GM18507 (cell line): ENCODE results near the gene PSMD11.
"Not testable (repeated sequence)": the region's sequence is repeated elsewhere in the genome, so short reads cannot be mapped to it uniquely, and the experiment has no call there.

Experiments used
- DNase-seq: peaks from one replicate; pipeline ENCODE4 v3.0.0; 2011; ENCODE audit warnings: low read depth; ENCODE audit not compliant: insufficient read length; ENCODE audit errors: extremely low spot score
- FAIRE-seq: peaks from 2 replicates; lab custom pipeline; 2011; peaks lifted over from hg19 to GRCh38; lab: Jason Lieb, UNC

PSMD11 gene

DNA sequence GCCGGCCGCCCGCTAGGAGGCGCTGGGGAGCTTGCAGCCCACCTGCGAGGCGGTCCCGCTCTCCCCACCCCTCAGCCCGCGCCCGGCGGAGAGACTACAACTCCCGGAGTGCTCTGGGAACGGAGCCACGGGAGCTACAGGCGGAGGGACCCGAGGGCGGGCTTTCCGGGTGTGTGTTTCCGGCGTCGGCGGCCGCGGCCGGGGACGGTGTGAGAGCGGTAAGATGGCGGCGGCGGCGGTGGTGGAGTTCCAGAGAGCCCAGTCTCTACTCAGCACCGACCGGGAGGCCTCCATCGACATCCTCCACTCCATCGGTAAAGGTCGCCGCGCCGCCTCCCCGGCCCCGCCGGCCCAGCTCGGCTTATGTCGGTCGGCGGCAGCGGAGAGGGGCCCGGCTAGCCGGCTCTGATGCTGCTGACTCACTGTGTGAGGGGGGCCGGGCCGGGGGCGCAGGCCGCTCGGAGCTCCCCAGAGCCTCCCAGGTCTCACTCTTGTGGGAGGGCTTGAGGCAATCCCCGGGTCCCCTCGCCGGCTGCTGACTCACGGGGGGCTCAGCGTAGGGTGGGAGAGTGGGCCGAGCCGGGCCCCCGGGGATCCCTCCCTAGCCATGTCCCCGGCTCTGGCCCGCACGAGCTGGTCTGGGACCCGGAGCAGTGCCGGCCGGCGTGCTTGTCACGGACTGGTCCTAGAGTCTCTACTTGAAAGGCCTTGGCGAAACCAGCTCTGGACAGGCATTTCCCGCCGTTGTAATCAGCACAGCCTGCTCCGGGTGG, at the start of gene PSMD11:
Gene PSMD11, plus strand, starts transcription at position 210 of the 773 bp plus-strand sequence. Its CDS starts 14 bp downstream, at position 224.
- DNase-seq: peak; percentile 97
- peak; percentile 88 for FAIRE-seq

GRCh38 chr17:32396343-32396742, 48.0 kb upstream of the PSMD11 start:
- FAIRE-seq: no peak
- no peak for DNase-seq

DNA sequence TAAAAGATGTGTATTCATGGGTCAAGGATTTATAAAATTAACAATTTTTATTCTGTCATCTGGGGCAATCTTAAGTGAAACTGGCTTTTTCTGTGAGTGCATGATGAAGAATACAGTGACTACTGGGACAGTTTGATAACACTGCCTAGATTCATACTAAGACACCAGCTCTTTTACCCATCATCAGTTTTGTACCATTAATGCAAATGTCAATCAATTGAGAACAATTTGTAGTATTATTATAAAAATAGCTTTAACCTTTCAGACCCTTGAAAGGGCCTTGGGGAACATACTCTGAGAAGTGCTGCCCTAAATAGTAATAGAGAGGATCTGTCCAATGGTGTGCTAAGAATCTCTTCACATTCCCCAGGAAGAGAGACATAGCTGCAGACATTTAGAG, 45.4 kb upstream of the PSMD11 start:
- DNase-seq: no peak

GRCh38 chr17:32410085-32410484, 34.2 kb upstream of the PSMD11 start:
- not testable (repeated sequence) for FAIRE-seq, DNase-seq

More for the DNA sequence above, 45.4 kb upstream of the PSMD11 start:
- FAIRE-seq: no peak

DNA sequence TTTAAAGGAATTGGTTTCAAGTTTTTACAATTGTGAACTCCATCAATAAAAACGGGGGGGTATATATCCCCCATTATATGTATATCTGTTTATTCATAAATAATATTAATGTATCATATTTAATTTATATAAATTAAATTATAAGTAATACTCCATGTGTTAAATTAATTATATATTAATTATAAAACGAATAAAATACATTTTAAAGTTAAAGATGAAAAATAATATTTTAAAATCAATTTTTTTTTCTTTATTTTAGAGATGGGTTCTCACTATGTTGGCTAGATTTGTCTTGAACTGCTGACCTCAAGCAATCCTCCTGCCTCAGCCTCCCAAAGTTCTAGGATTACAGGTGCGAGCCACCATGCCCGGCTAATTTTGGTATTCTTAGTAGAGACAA, 17.4 kb upstream of the PSMD11 start:
- FAIRE-seq: no peak
- no peak for DNase-seq

GRCh38 chr17:32429598-32429997, 14.7 kb upstream of the PSMD11 start:
- DNase-seq (no peak), FAIRE-seq (no peak)

GRCh38 chr17:32440722-32441121, 3.6 kb upstream of the PSMD11 start:
- FAIRE-seq: no peak

DNA sequence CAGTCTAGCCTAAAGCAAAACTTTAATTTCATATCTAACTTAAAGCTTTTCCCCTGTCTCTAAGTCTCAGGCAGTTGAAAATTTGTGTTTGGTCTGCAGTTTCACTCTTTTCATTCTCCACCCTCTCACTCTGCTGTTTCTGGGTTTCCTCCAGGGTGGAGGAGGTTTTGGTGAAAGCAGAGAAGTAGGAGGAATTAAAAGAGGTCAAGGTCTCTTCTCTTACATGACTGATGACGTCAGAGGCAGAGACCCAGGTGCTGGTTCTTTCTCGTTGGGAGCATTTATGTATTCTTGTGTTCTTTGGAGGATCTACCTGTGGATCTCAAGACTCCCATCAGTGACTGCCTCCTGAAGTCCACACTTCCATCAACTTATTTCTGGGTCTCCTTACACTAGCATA, 2.4 kb upstream of the PSMD11 start:
- DNase-seq (no peak), FAIRE-seq (no peak)

More at GRCh38 chr17:32440722-32441121, 3.6 kb upstream of the PSMD11 start:
- no peak for DNase-seq

GRCh38 chr17:32443827-32444300, 446 bp upstream of the PSMD11 start:
- no peak for DNase-seq
- FAIRE-seq: no peak

- FAIRE-seq (peak; percentile 15), DNase-seq (no peak)
Measured at GRCh38 chr17:32445074-32445415, 735 bp downstream of the PSMD11 start.

DNA sequence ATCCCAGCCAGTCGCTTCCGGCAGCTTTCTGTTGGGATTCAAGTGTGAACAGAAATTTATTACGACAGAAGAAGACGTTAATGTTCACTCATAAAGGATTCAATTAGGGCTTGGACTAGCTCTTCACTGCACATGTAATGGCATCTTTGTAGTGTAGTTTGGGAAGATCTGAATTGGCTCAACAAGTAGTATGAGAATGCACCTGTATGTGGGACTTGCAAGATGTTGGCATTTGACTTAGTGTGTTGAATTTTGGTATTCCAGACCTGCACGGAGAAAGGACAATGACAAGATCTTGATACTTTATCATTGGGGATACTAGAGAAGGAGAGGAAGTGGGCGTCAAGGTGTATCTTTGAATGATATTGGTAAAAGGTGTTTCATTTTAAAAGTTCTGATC, 1.2 kb downstream of the PSMD11 start:
- FAIRE-seq: no peak
- no peak for DNase-seq

DNA sequence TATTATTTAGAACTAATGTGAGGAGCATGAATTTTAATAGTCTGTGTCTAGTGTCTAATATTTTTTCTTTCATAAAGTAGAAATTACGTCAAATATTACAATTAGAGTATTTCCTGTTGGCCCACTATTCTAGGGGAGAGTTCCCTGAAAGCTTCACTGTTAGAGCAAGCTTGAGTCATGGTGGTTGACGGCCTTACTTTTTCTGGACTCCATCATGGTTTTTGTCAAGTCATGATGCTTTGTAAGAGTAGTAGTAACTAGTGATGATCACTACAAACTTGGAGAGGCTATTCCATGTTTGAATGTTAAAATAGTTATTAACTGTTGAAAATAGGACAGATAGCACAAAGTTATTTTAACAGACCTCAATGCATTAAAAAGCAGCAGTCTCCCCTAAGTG, 1.7 kb downstream of the PSMD11 start:
- DNase-seq (no peak), FAIRE-seq (no peak)

DNA sequence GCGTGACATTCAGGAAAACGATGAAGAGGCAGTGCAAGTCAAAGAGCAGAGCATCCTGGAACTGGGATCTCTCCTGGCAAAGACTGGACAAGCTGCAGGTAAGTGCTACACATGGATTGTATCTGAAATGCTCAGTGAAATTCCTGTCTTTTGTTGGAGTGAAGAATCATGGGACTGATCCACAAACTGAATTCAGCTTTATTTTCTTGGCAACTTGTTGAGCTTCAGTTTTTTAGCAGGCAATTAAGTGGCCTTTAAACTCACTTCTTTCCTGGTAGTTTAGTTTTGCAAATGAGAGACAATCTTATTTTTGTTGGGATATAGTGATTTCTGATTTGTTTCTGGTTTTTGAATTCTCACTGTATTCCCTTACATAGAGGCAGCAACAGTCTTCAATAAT, 2.6 kb downstream of the PSMD11 start:
- FAIRE-seq (no peak), DNase-seq (no peak)

DNA sequence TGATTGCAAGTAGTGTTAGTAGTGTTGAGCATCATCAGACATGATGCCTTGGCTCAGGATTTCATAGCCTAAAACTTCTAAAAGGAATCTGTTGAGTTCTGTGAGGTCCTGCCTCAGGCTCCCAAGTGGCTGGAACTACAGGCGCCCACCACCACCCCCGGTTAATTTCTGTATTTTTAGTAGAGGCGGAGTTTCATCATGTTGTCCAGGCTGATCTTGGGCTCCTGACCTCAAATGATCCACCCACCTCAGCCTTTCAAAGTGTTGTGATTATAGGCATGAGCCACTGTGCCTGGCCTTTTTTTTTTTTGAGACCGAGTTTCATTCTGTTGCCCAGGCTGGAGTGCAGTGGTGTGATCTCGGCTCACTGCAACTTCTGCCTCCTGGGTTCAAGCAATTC, 5.7 kb downstream of the PSMD11 start:
- DNase-seq (no peak), FAIRE-seq (no peak)

- DNase-seq, FAIRE-seq: not testable (repeated sequence)
Measured at GRCh38 chr17:32450379-32450778, 6.1 kb downstream of the PSMD11 start.

DNA sequence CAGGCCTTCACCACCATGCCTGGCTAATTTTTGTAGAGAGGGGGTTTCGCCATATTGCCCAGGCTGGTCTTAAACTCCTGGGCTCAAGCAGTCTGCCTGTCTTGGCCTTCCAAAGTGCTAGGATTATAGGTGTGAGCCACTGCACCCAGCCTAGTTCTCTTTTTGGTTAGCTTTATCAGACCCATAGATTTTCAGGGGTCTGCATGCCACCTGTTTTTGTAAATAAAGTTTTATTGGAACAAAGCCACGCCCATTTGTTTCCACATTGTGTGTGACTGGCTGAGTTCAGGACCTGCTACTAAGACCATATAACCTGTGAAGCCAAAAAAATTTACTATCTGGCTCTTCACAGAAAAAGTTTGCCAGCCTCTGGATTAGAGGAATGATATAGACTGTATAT, 7.6 kb downstream of the PSMD11 start:
- DNase-seq: no peak
- FAIRE-seq: no peak

GRCh38 chr17:32452281-32452680, 8.0 kb downstream of the PSMD11 start:
- FAIRE-seq (no peak), DNase-seq (no peak)

DNA sequence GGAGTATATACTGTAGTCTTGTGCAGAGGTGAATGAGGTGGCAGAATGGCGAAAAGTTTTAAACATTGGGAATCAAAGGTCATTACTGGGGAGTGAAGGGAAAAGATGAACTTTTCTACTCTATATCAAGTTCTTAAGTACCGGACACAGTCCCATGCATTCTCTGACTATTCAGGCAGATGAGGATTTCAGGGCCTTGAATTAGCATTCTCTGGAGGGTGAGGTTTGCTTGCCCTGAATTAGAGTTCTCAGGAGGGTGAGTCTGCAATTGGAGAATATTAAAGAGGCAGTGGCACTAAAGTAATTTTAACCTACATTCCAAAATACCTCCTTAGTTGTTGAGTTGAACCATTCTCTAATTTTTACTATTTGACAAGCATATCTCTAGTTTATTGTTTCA, 9.1 kb downstream of the PSMD11 start:
- FAIRE-seq (no peak), DNase-seq (no peak)

- FAIRE-seq (no peak), DNase-seq (no peak)
Measured at GRCh38 chr17:32458371-32458770, 14.1 kb downstream of the PSMD11 start.

DNA sequence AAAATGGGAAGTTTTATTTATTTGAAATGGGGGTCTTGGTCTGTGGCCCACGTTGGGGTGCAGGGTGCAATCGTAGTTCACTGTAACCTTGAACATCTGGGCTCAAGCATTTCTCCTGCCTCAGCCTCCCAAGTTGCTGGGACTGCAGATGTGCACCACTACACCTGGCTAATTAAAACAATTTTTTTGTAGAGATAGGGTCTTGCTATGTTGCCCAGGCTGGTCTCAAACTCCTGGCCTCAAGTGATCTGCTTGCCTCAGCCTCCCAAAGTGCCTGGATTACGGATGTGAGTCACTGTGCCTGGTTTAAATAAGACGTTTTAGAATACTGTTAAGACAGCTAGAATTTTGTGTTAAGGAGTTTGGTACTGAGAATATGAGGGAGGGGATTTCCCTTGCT, 15.7 kb downstream of the PSMD11 start:
- DNase-seq (no peak), FAIRE-seq (no peak)

GRCh38 chr17:32461498-32461852, 17.2 kb downstream of the PSMD11 start:
- DNase-seq (no peak), FAIRE-seq (no peak)
